Measurements from ENCODE around the gene BCL11B. TPM values are rescaled to one million over a fixed set of nuclear protein-coding genes. Genes with fewer than 3 reads are reported as not detected.

BCL11B gene
- total and polyA plus RNA-seq, 5 donors from 2014 or later: 5.3 to 210 (median 5.6) TPM

- Mint-ChIP-seq H3K27me3 (peaks cover 15% of the 10 kb centered on the region), H3K9me3 (peaks cover 0 to 3% (median 0%) of the 10 kb centered on the region in 7 donors), H3K27ac (peak overlapping the region; percentile 98 to 100 (median 99)), H3K36me3 (peaks cover 68% of the 10 kb centered on the region), H3K4me1 (peaks cover 26 to 86% (median 71%) of the 10 kb centered on the region in 4 donors), H3K4me3 (peak overlapping the region; percentile 90 to 95 (median 94))
- H3K4me3 ChIP-seq (ENCODE audit: low read depth, low read length): peak overlapping the region; percentile 66
- no peaks in the 10 kb centered on the region for H3K27me3 ChIP-seq (ENCODE audit: control insufficient read depth, insufficient read depth, low read length)
- peaks cover 96% of the 10 kb centered on the region for H3K4me1 ChIP-seq (ENCODE audit: control insufficient read depth, insufficient read depth, low read length, poor library complexity, severe bottlenecking)
- ATAC-seq (ENCODE audit: low read depth in 2 of 2) (no peak), DNase-seq (peak in 1 of 3 donors; percentile 62)
- no peaks in the 10 kb centered on the region for H3K9me3 ChIP-seq (ENCODE audit: control insufficient read depth in 2 of 2, low read length in 2 of 2)
- peaks cover 32% of the 10 kb centered on the region for H3K36me3 ChIP-seq (ENCODE audit: control insufficient read depth, insufficient read depth, low read length)
- peak overlapping the region; percentile 99 for H3K27ac ChIP-seq (ENCODE audit: insufficient read depth, low read length, poor library complexity, severe bottlenecking)
Measured at GRCh38 chr14:99248761-99249171, 23.2 kb downstream of the BCL11B start.

GRCh38 chr14:99247772-99248171, 24.2 kb downstream of the BCL11B start:
- Histone ChIP-seq H3K9me3 (ENCODE audit: control insufficient read depth in 2 of 2, low read length in 2 of 2) (no peaks in the 10 kb centered on the region), H3K4me1 (ENCODE audit: control insufficient read depth, insufficient read depth, low read length, poor library complexity, severe bottlenecking) (peaks cover 96% of the 10 kb centered on the region), H3K27me3 (ENCODE audit: control insufficient read depth, insufficient read depth, low read length) (no peaks in the 10 kb centered on the region), H3K27ac (ENCODE audit: insufficient read depth, low read length, poor library complexity, severe bottlenecking) (peak overlapping the region; percentile 99), H3K4me3 (ENCODE audit: low read depth, low read length) (peak overlapping the region; percentile 66), H3K36me3 (ENCODE audit: control insufficient read depth, insufficient read depth, low read length) (peaks cover 31% of the 10 kb centered on the region)
- ATAC-seq (ENCODE audit: low read depth in 2 of 2) (no peak), DNase-seq (no peak)
- H3K4me3 Mint-ChIP-seq: peak overlapping the region; percentile 90 to 95 (median 94)
- peaks cover 29 to 86% (median 70%) of the 10 kb centered on the region in 4 donors for H3K4me1 Mint-ChIP-seq
- peak overlapping the region; percentile 98 to 100 (median 99) for H3K27ac Mint-ChIP-seq
- H3K9me3 Mint-ChIP-seq: peaks cover 0 to 3% (median 0%) of the 10 kb centered on the region in 7 donors
- H3K27me3 Mint-ChIP-seq: peaks cover 15% of the 10 kb centered on the region
- H3K36me3 Mint-ChIP-seq: peaks cover 65% of the 10 kb centered on the region

- H3K9me3 ChIP-seq (ENCODE audit: control insufficient read depth in 2 of 2, low read length in 2 of 2): no peaks in the 10 kb centered on the region
- H3K36me3 ChIP-seq (ENCODE audit: control insufficient read depth, insufficient read depth, low read length): peaks cover 27% of the 10 kb centered on the region
- peak overlapping the region; percentile 66 for H3K4me3 ChIP-seq (ENCODE audit: low read depth, low read length)
- H3K27ac ChIP-seq (ENCODE audit: insufficient read depth, low read length, poor library complexity, severe bottlenecking): peak overlapping the region; percentile 99
- peaks cover 15% of the 10 kb centered on the region for H3K27me3 Mint-ChIP-seq
- peak overlapping the region; percentile 90 to 95 (median 94) for H3K4me3 Mint-ChIP-seq
- H3K4me1 Mint-ChIP-seq: peaks cover 29 to 86% (median 70%) of the 10 kb centered on the region in 4 donors
- peak in 1 of 3 donors; percentile 32 for DNase-seq
- peaks cover 0 to 3% (median 0%) of the 10 kb centered on the region in 7 donors for H3K9me3 Mint-ChIP-seq
- no peaks in the 10 kb centered on the region for H3K27me3 ChIP-seq (ENCODE audit: control insufficient read depth, insufficient read depth, low read length)
- peak overlapping the region; percentile 98 to 100 (median 99) for H3K27ac Mint-ChIP-seq
- ATAC-seq (ENCODE audit: low read depth in 2 of 2): no peak
- H3K4me1 ChIP-seq (ENCODE audit: control insufficient read depth, insufficient read depth, low read length, poor library complexity, severe bottlenecking): peaks cover 96% of the 10 kb centered on the region
- H3K36me3 Mint-ChIP-seq: peaks cover 61% of the 10 kb centered on the region
Measured at GRCh38 chr14:99247101-99247729, 24.8 kb downstream of the BCL11B start.

GRCh38 chr14:99246536-99247097, 25.4 kb downstream of the BCL11B start:
- Mint-ChIP-seq H3K4me1 (peaks cover 28 to 86% (median 71%) of the 10 kb centered on the region in 4 donors), H3K36me3 (peaks cover 60% of the 10 kb centered on the region)

GRCh38 chr14:99245564-99246511, 26.2 kb downstream of the BCL11B start:
- ATAC-seq (ENCODE audit: low read depth in 2 of 2) (no peak), DNase-seq (peak in 1 of 3 donors; percentile 42)
- Histone ChIP-seq H3K36me3 (ENCODE audit: control insufficient read depth, insufficient read depth, low read length) (peaks cover 18% of the 10 kb centered on the region), H3K4me3 (ENCODE audit: low read depth, low read length) (peak overlapping the region; percentile 92), H3K27ac (ENCODE audit: insufficient read depth, low read length, poor library complexity, severe bottlenecking) (peak overlapping the region; percentile 99), H3K4me1 (ENCODE audit: control insufficient read depth, insufficient read depth, low read length, poor library complexity, severe bottlenecking) (peaks cover 94% of the 10 kb centered on the region), H3K9me3 (ENCODE audit: control insufficient read depth in 2 of 2, low read length in 2 of 2) (no peaks in the 10 kb centered on the region), H3K27me3 (ENCODE audit: control insufficient read depth, insufficient read depth, low read length) (no peaks in the 10 kb centered on the region)
- peak overlapping the region; percentile 88 to 96 (median 92) for H3K4me3 Mint-ChIP-seq
- H3K4me1 Mint-ChIP-seq: peaks cover 25 to 86% (median 70%) of the 10 kb centered on the region in 4 donors
- H3K36me3 Mint-ChIP-seq: peaks cover 55% of the 10 kb centered on the region
- peaks cover 0 to 3% (median 0%) of the 10 kb centered on the region in 7 donors for H3K9me3 Mint-ChIP-seq
- H3K27ac Mint-ChIP-seq: peak overlapping the region; percentile 98 to 100 (median 100)
- peaks cover 19% of the 10 kb centered on the region for H3K27me3 Mint-ChIP-seq

More at GRCh38 chr14:99246536-99247097, 25.4 kb downstream of the BCL11B start:
- Mint-ChIP-seq H3K27ac (peak overlapping the region; percentile 98 to 100 (median 99)), H3K27me3 (peaks cover 15% of the 10 kb centered on the region), H3K9me3 (peaks cover 0 to 3% (median 0%) of the 10 kb centered on the region in 7 donors), H3K4me3 (peak overlapping the region; percentile 90 to 95 (median 94))
- peaks cover 96% of the 10 kb centered on the region for H3K4me1 ChIP-seq (ENCODE audit: control insufficient read depth, insufficient read depth, low read length, poor library complexity, severe bottlenecking)
- ATAC-seq (ENCODE audit: low read depth in 2 of 2): peak in 1 of 2 donors; percentile 10
- peaks cover 21% of the 10 kb centered on the region for H3K36me3 ChIP-seq (ENCODE audit: control insufficient read depth, insufficient read depth, low read length)
- no peaks in the 10 kb centered on the region for H3K27me3 ChIP-seq (ENCODE audit: control insufficient read depth, insufficient read depth, low read length)
- peak overlapping the region; percentile 66 for H3K4me3 ChIP-seq (ENCODE audit: low read depth, low read length)
- H3K27ac ChIP-seq (ENCODE audit: insufficient read depth, low read length, poor library complexity, severe bottlenecking): peak overlapping the region; percentile 99
- peak in 2 of 3 donors; percentile 45 to 80 for DNase-seq
- no peaks in the 10 kb centered on the region for H3K9me3 ChIP-seq (ENCODE audit: control insufficient read depth in 2 of 2, low read length in 2 of 2)

GRCh38 chr14:99244941-99245563, 26.9 kb downstream of the BCL11B start:
- Mint-ChIP-seq H3K36me3 (peaks cover 49% of the 10 kb centered on the region), H3K4me3 (peak overlapping the region; percentile 88 to 96 (median 90)), H3K9me3 (peaks cover 0 to 3% (median 0%) of the 10 kb centered on the region in 7 donors), H3K4me1 (peaks cover 26 to 86% (median 70%) of the 10 kb centered on the region in 4 donors), H3K27ac (peak overlapping the region; percentile 98 to 100 (median 99)), H3K27me3 (peaks cover 24% of the 10 kb centered on the region)
- H3K27me3 ChIP-seq (ENCODE audit: control insufficient read depth, insufficient read depth, low read length): no peaks in the 10 kb centered on the region
- H3K4me3 ChIP-seq (ENCODE audit: low read depth, low read length): peak overlapping the region; percentile 92
- DNase-seq (peak in 1 of 3 donors; percentile 41), ATAC-seq (ENCODE audit: low read depth in 2 of 2) (no peak)
- peaks cover 94% of the 10 kb centered on the region for H3K4me1 ChIP-seq (ENCODE audit: control insufficient read depth, insufficient read depth, low read length, poor library complexity, severe bottlenecking)
- H3K9me3 ChIP-seq (ENCODE audit: control insufficient read depth in 2 of 2, low read length in 2 of 2): no peaks in the 10 kb centered on the region
- peak overlapping the region; percentile 99 for H3K27ac ChIP-seq (ENCODE audit: insufficient read depth, low read length, poor library complexity, severe bottlenecking)
- H3K36me3 ChIP-seq (ENCODE audit: control insufficient read depth, insufficient read depth, low read length): peaks cover 18% of the 10 kb centered on the region
